Right lobe of liver (tissue), 5 donors: ENCODE data around the gene ZNF615. TPM values are rescaled to one million over a fixed set of nuclear protein-coding genes. Genes with fewer than 3 reads are reported as not detected.

Experiments
- total RNA-seq, 6 experiments: library from RNA; depleted of rRNA in 2 of 6; stranded (reverse); fragments of >200 nt in 2 of 6; fragmentation: NEBNext Ultra II Directional in 3 of 6; extraction: Animal tissue kit (Norgen Biotek cat#: 25700) in 3 of 6; gene quantifications; one replicate each; pipeline versions ENCODE4 v1.1.0 to v1.2.4, GENCODE V29; 2016 to 2023
- donor health status: DM: no; HTN: no; CAD: no.
- donor health status: DM: no; HTN: no; CAD: no.
- donor health status: DM: no; HTN: yes; CAD: no.
- donor health status: DM: no; HTN: yes; CAD: no.

The ZNF615 gene
- total RNA-seq, 6 experiments from 2014 or later, result 1.2 to 5.0 (median 3.3) TPM

Other genes with a start within 250 kb of the ZNF615 start
- gene FPR2, start 247.0 kb downstream of the ZNF615 start, total RNA-seq, result 1 to 10 TPM in 3 of 6 experiments, under 1 TPM in 3; 0.75 to 1.6 (median 1.1) TPM
- gene FPR3, start 213.1 kb downstream of the ZNF615 start, total RNA-seq, result 10 to 100 TPM in 1 of 6 experiments, 1 to 10 TPM in 5; 2.2 to 13.9 (median 4.6) TPM
- gene ZNF577, start 120.3 kb downstream of the ZNF615 start, total RNA-seq, result 1 to 10 TPM; 1.4 to 6.6 (median 3.8) TPM
- gene ZNF649, start 103.2 kb downstream of the ZNF615 start, total RNA-seq, result 1 to 10 TPM; 2.0 to 5.4 (median 2.4) TPM
- 1 to 10 TPM in 5 of 6 experiments, under 1 TPM in 1; 0.87 to 2.7 (median 2.2) TPM for gene ZNF613, start 80.7 kb downstream of the ZNF615 start, total RNA-seq
- gene ZNF350, start 21.4 kb downstream of the ZNF615 start, total RNA-seq, result 1 to 10 TPM; 2.5 to 5.8 (median 3.4) TPM
- gene ZNF614, start 20.2 kb upstream of the ZNF615 start, total RNA-seq, result 1 to 10 TPM; 1.2 to 2.7 (median 1.6) TPM
- gene ZNF432, start 40.6 kb upstream of the ZNF615 start, total RNA-seq, result 1 to 10 TPM in 5 of 6 experiments, under 1 TPM in 1; 0.86 to 3.9 (median 3.3) TPM
- gene ZNF841, start 87.6 kb upstream of the ZNF615 start, total RNA-seq, result 1 to 10 TPM; 2.8 to 8.7 (median 5.8) TPM
- gene ZNF616, start 131.7 kb upstream of the ZNF615 start, total RNA-seq, result 1 to 10 TPM; 1.9 to 6.2 (median 4.2) TPM
- 1 to 10 TPM; 1.5 to 3.7 (median 2.8) TPM for gene ZNF836, start 163.4 kb upstream of the ZNF615 start, total RNA-seq
- gene PPP2R1A, start 181.8 kb upstream of the ZNF615 start, total RNA-seq, result 10 to 100 TPM; 59.4 to 93.0 (median 82.4) TPM